K562 (cell line): ENCODE results near the gene MID1IP1. TPM values are rescaled to one million over a fixed set of nuclear protein-coding genes. Genes with fewer than 3 reads are reported as not detected.

Experiments used
- BRD9 ChIP-seq: fragments of 450-650 bp; IDR thresholded peaks from 2 replicates; pipeline ENCODE4 v1.6.1; 2018; ENCODE audit warnings: low read depth; ENCODE audit not compliant: partially characterized antibody
- CAMTA2 ChIP-seq: fragments of 250-450 bp; sonication (Bioruptor Pico); conservative IDR thresholded peaks from 2 replicates; pipeline ENCODE4 v1.5.1; 2022
- CBFB ChIP-seq: sonication (generic); formaldehyde crosslinking; IDR thresholded peaks from 2 replicates; pipeline ENCODE4 v1.4.0; 2020; ENCODE audit warnings: mild to moderate bottlenecking, missing genetic modification reagents
- CCNT2 ChIP-seq: IDR thresholded peaks from 2 replicates; pipeline ENCODE4 v1.6.1; 2011; ENCODE audit warnings: borderline replicate concordance, low read depth, mild to moderate bottlenecking, moderate library complexity, mixed read lengths, low read length; ENCODE audit not compliant: insufficient read length; ENCODE audit errors: extremely low read depth
- FOXP1 ChIP-seq: sonication (generic); formaldehyde crosslinking; IDR thresholded peaks from 2 replicates; pipeline ENCODE4 v1.8.0; 2022; ENCODE audit warnings: mild to moderate bottlenecking, missing genetic modification reagents
- HDAC3 ChIP-seq: fragments of 450-650 bp; IDR thresholded peaks from 2 replicates; pipeline ENCODE4 v1.6.1; 2018; ENCODE audit warnings: borderline replicate concordance, mild to moderate bottlenecking, moderate library complexity; ENCODE audit not compliant: partially characterized antibody
- HDAC8 ChIP-seq: fragments of 450-650 bp; IDR thresholded peaks from 2 replicates; pipeline ENCODE4 v1.6.1; 2016; ENCODE audit warnings: mild to moderate bottlenecking, missing genetic modification characterization, moderate library complexity, missing compliant biosample characterization
- KAT8 ChIP-seq: fragments of 450-650 bp; IDR thresholded peaks from 2 replicates; pipeline ENCODE4 v1.6.1; 2016; ENCODE audit warnings: low read depth, mild to moderate bottlenecking
- MEF2D ChIP-seq: conservative IDR thresholded peaks from 2 replicates; pipeline ENCODE4 v1.6.1; 2016; ENCODE audit warnings: low read depth, missing genetic modification characterization, missing compliant biosample characterization
- NCOA1 ChIP-seq: fragments of 450-650 bp; IDR thresholded peaks from 2 replicates; pipeline ENCODE4 v1.6.1; 2016; ENCODE audit warnings: low read depth
- NFIX ChIP-seq: fragments of 250-450 bp; sonication (Bioruptor Pico); IDR thresholded peaks from 2 replicates; pipeline ENCODE4 v1.4.0; 2020; ENCODE audit warnings: low read depth, mild to moderate bottlenecking, moderate library complexity
- PURB ChIP-seq: sonication (generic); formaldehyde crosslinking; IDR thresholded peaks from 2 replicates; pipeline ENCODE4 v1.9.0; 2021; ENCODE audit warnings: low read depth, mild to moderate bottlenecking, missing genetic modification reagents
- STAG1 ChIP-seq: sonication (generic); formaldehyde crosslinking; IDR thresholded peaks from 2 replicates; pipeline ENCODE4 v1.5.0; 2020; ENCODE audit warnings: missing genetic modification reagents, borderline replicate concordance
- TARDBP ChIP-seq: fragments of 450-650 bp; IDR thresholded peaks from 2 replicates; pipeline ENCODE4 v1.6.1; 2016
- ZFP36 ChIP-seq: fragments of 150-350 bp; IDR thresholded peaks from 2 replicates; pipeline ENCODE4 v1.6.1; 2018; ENCODE audit warnings: low read length, low read depth; ENCODE audit not compliant: partially characterized antibody
- ZNF384 ChIP-seq: IDR thresholded peaks from 2 replicates; pipeline ENCODE4 v1.6.1; 2012; ENCODE audit warnings: low read depth, low read length, improper control_type of control experiment
- polyA plus RNA-seq, 8 experiments: library from polyadenylated mRNA; depleted of rRNA in 4 of 8; stranded (reverse) in 5 of 8; unstranded in 3 of 8; fragments of >200 nt; fragmentation: Nextera tagmentation in 2 of 8; fragmentation: Illumina TruSeq in 1 of 8; extraction: Ambion mirVana in 2 of 8; extraction: Trizol in 1 of 8; gene quantifications; 2 replicates each; pipeline versions ENCODE4 v1.2.1 to v1.2.3, GENCODE V29; 2011 to 2014; ENCODE audit warnings: inconsistent platforms in 1 of 8, missing spikeins in 1 of 8
- total RNA-seq, 7 experiments: library from RNA; depleted of rRNA in 6 of 7; stranded (reverse); fragments of >200 nt in 6 of 7; fragmentation: Illumina TruSeq in 2 of 7; extraction: Trizol in 2 of 7; gene quantifications; 2 replicates each; pipeline versions ENCODE4 v1.2.1 to v1.2.3, GENCODE V29; 2011 to 2021; ENCODE audit warnings: low replicate concordance in 1 of 7
- TF ChIP-seq, protein P1 (sequence below): sonication (generic); formaldehyde crosslinking; IDR thresholded peaks from 2 replicates; pipeline ENCODE4 v1.8.0; 2023; ENCODE audit warnings: mild to moderate bottlenecking, missing genetic modification reagents
- TF ChIP-seq, protein P2 (sequence below): fragments of 450-650 bp; IDR thresholded peaks from 2 replicates; pipeline ENCODE4 v1.6.1; 2016; ENCODE audit warnings: low read depth

The MID1IP1 gene
- total and polyA plus RNA-seq, 9 of the 15 experiments (the other 6 are each of a cell fraction or from before 2014, with no cell fraction given): 0.51 to 102 (median 27.5) TPM

DNA sequence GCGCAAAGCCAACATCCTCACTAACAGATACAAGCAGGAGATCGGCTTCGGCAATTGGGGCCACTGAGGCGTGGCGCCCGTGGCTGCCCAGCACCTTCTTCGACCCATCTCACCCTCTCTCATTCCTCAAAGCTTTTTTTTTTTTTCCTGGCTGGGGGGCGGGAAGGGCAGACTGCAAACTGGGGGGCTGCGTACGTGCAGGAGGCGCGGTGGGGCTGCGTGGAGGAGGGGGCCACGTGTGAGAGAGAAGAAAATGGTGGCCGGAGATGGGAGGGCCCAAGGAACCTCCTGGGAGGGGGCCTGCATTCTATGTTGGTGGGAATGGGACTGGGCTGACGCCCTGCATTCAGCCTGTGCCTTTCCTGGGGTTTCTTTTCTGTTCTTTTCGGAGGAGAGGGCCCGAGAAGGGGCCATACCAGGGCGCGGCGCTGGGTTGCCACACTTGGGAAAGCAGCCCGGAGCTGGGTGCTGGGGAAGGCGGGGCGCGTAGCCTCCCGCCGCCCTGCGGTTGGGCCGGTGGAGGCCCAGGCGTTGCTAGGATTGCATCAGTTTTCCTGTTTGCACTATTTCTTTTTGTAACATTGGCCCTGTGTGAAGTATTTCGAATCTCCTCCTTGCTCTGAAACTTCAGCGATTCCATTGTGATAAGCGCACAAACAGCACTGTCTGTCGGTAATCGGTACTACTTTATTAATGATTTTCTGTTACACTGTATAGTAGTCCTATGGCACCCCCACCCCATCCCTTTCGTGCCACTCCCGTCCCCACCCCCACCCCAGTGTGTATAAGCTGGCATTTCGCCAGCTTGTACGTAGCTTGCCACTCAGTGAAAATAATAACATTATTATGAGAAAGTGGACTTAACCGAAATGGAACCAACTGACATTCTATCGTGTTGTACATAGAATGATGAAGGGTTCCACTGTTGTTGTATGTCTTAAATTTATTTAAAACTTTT lies 4.5 kb downstream of the MID1IP1 start (continued):
- TF ChIP-seq, protein P1, sequence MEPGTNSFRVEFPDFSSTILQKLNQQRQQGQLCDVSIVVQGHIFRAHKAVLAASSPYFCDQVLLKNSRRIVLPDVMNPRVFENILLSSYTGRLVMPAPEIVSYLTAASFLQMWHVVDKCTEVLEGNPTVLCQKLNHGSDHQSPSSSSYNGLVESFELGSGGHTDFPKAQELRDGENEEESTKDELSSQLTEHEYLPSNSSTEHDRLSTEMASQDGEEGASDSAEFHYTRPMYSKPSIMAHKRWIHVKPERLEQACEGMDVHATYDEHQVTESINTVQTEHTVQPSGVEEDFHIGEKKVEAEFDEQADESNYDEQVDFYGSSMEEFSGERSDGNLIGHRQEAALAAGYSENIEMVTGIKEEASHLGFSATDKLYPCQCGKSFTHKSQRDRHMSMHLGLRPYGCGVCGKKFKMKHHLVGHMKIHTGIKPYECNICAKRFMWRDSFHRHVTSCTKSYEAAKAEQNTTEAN: no peak
- TF ChIP-seq TARDBP: no peak
- no peak for TF ChIP-seq CBFB (CRISPR knock-in tag)
- no peak for TF ChIP-seq ZNF384
- no peak for TF ChIP-seq STAG1 (CRISPR knock-in tag)
- no peak for TF ChIP-seq CAMTA2 (CRISPR knock-in tag)
- TF ChIP-seq CCNT2: peak; percentile 81
- peak; percentile 31 for TF ChIP-seq BRD9
- no peak for TF ChIP-seq KAT8
- peak; percentile 17 for TF ChIP-seq ZFP36
- no peak for TF ChIP-seq HDAC8 (tag)
- no peak for TF ChIP-seq NFIX (CRISPR knock-in tag)
- TF ChIP-seq MEF2D (tag): no peak
- TF ChIP-seq, protein P2, sequence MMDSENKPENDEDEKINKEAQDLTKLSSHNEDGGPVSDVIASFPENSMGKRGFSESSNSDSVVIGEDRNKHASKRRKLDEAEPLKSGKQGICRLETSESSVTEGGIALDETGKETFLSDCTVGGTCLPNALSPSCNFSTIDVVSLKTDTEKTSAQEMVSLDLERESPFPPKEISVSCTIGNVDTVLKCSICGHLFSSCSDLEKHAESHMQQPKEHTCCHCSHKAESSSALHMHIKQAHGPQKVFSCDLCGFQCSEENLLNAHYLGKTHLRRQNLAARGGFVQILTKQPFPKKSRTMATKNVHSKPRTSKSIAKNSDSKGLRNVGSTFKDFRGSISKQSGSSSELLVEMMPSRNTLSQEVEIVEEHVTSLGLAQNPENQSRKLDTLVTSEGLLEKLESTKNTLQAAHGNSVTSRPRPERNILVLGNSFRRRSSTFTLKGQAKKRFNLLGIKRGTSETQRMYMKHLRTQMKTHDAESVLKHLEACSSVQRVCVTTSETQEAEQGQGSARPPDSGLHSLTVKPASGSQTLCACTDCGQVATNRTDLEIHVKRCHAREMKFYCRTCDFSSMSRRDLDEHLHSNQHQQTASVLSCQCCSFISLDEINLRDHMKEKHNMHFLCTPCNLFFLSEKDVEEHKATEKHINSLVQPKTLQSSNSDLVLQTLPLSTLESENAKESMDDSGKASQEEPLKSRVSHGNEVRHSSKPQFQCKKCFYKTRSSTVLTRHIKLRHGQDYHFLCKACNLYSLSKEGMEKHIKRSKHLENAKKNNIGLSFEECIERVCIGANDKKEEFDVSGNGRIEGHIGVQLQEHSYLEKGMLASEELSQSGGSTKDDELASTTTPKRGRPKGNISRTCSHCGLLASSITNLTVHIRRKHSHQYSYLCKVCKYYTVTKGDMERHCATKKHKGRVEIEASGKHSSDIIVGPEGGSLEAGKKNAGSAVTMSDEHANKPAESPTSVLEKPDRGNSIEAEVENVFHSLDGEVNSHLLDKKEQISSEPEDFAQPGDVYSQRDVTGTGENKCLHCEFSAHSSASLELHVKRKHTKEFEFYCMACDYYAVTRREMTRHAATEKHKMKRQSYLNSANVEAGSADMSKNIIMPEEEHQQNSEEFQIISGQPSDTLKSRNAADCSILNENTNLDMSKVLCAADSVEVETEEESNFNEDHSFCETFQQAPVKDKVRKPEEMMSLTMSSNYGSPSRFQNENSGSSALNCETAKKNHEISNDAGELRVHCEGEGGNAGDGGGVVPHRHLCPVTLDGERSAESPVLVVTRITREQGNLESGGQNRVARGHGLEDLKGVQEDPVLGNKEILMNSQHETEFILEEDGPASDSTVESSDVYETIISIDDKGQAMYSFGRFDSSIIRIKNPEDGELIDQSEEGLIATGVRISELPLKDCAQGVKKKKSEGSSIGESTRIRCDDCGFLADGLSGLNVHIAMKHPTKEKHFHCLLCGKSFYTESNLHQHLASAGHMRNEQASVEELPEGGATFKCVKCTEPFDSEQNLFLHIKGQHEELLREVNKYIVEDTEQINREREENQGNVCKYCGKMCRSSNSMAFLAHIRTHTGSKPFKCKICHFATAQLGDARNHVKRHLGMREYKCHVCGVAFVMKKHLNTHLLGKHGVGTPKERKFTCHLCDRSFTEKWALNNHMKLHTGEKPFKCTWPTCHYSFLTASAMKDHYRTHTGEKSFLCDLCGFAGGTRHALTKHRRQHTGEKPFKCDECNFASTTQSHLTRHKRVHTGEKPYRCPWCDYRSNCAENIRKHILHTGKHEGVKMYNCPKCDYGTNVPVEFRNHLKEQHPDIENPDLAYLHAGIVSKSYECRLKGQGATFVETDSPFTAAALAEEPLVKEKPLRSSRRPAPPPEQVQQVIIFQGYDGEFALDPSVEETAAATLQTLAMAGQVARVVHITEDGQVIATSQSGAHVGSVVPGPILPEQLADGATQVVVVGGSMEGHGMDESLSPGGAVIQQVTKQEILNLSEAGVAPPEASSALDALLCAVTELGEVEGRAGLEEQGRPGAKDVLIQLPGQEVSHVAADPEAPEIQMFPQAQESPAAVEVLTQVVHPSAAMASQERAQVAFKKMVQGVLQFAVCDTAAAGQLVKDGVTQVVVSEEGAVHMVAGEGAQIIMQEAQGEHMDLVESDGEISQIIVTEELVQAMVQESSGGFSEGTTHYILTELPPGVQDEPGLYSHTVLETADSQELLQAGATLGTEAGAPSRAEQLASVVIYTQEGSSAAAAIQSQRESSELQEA: no peak
- no peak for TF ChIP-seq HDAC3
- TF ChIP-seq NCOA1: no peak
- TF ChIP-seq FOXP1 (CRISPR knock-in tag): no peak
- no peak for TF ChIP-seq PURB (CRISPR knock-in tag)
